Measurements from ENCODE around the gene ZNF740. TPM values are rescaled to one million over a fixed set of nuclear protein-coding genes. Genes with fewer than 3 reads are reported as not detected.
"Not testable (repeated sequence)": the region's sequence is repeated elsewhere in the genome, so short reads cannot be mapped to it uniquely, and the experiment has no call there.

ZNF740 gene
- total and polyA plus RNA-seq, 7 donors = 3.3 to 22.8 (median 15.7) TPM

DNA sequence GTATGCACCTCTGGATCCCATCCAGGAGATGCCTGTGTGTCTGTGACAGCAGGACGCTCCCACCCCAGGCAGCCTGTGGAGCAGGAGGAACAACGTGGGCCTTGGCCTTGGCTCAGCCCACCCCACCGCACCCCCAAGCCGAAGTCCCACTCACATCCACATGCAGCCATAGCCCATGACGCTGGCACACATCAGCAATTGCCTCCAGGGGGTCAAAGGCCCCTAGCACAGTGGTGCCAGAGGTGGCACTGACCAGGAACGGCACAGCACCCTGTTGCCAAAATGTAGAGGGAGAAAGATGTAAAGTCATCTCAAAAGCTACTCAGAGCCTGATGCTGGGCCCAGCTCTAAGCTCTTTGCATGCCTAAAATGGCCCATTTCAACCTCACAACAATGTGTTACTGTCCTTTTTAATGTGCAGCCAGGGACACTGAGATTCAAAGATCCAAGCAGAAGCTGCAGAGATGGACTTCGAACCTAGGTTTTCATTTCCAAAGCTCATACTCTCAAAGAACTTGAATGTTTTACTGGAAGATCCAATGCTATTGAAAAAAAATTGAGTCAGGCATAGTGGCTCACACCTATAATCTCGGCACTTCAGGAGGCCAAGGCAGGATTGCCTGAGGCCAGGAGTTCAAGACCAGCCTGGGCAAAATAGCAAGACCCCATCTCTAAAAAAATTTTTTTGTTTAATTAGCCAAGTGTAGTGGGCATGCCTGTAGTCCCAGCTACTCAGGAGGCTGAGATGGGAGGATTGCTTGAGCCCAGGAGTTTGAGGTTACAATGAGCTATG, 19.2 kb upstream of the ZNF740 start:
- Histone ChIP-seq H3K9me3 (no peaks in the 10 kb centered on the region), H3K36me3 (ENCODE audit: insufficient read depth in 1 of 2, low read depth in 1 of 2) (peaks cover 0 to 36% of the 10 kb centered on the region in 2 donors), H3K27ac (no peak overlapping the region), H3K27me3 (ENCODE audit: insufficient read depth in 3 of 3, low read length in 2 of 3) (no peaks in the 10 kb centered on the region), H3K4me3 (no peak overlapping the region), H3K4me1 (no peaks in the 10 kb centered on the region)
- intact Hi-C loops (cut with DNase I) = no loop called here
- ATAC-seq = no peak
- TF ChIP-seq, protein P1, sequence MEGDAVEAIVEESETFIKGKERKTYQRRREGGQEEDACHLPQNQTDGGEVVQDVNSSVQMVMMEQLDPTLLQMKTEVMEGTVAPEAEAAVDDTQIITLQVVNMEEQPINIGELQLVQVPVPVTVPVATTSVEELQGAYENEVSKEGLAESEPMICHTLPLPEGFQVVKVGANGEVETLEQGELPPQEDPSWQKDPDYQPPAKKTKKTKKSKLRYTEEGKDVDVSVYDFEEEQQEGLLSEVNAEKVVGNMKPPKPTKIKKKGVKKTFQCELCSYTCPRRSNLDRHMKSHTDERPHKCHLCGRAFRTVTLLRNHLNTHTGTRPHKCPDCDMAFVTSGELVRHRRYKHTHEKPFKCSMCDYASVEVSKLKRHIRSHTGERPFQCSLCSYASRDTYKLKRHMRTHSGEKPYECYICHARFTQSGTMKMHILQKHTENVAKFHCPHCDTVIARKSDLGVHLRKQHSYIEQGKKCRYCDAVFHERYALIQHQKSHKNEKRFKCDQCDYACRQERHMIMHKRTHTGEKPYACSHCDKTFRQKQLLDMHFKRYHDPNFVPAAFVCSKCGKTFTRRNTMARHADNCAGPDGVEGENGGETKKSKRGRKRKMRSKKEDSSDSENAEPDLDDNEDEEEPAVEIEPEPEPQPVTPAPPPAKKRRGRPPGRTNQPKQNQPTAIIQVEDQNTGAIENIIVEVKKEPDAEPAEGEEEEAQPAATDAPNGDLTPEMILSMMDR (IDR thresholded peaks at IDR 0.05) = no peak
- 89 to 93% (median 92%) methylated on average over 8 of the region's 8 CpGs for WGBS, 3 donors
- no peak for DNase-seq

DNA sequence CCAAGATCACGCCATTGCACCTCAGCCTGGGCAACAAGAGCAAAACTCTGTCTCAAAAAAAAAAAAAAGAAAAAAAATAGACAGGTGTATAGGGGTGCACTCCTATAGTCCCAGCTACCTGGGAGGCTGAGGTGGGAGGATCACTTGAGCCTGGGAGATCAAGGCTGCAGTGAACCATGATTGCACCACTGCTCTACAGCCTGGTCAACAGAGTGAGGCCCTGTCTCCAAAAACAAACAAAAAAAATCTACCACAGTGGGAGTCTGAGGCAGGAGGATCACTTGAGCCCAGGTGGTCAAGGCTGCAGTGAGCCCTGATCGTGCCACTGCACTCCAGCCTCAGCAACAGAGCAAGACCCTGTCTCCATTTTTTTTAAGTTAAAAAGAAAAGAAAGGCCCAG, 17.5 kb upstream of the ZNF740 start:
- H3K9me3 ChIP-seq; ATAC-seq; H3K27me3 ChIP-seq (ENCODE audit: insufficient read depth in 3 of 3, low read length in 2 of 3); H3K4me1 ChIP-seq; H3K27ac ChIP-seq; intact Hi-C loops (cut with DNase I); H3K4me3 ChIP-seq; DNase-seq: not testable (repeated sequence)
- peaks cover 3 to 43% of the 10 kb centered on the region in 2 donors for H3K36me3 ChIP-seq (ENCODE audit: insufficient read depth in 1 of 2, low read depth in 1 of 2)
- WGBS, 3 donors = 96 to 99% (median 98%) methylated on average over 2 of the region's 2 CpGs

DNA sequence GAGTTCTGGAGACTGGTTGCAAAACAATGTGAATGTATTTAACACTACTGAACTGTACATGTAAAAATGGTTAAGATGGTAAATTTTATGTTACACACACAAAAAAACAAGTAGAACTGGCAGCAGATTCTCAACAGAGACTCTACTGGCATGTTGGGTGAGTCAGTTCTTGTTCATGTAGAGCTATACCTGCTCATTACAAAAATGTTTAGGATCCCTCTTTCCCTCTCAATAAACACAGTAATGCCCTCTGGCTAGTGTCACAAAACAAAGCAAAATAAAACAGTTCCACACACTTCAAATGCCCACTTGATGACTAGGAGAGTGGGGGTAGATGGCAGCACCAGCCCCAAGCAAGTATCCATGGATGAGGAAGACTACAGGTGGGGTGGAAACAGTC, 13.7 kb upstream of the ZNF740 start:
- H3K4me3 ChIP-seq = no peak overlapping the region
- no peaks in the 10 kb centered on the region for H3K9me3 ChIP-seq
- peaks cover 3 to 70% of the 10 kb centered on the region in 2 donors for H3K36me3 ChIP-seq (ENCODE audit: insufficient read depth in 1 of 2, low read depth in 1 of 2)
- DNase-seq = no peak
- no peak for ATAC-seq
- intact Hi-C loops (cut with DNase I) = no loop called here
- H3K4me1 ChIP-seq = no peaks in the 10 kb centered on the region
- H3K27ac ChIP-seq = no peak overlapping the region
- TF ChIP-seq, protein P1 (IDR thresholded peaks at IDR 0.05) = no peak
- H3K27me3 ChIP-seq (ENCODE audit: insufficient read depth in 3 of 3, low read length in 2 of 3) = no peaks in the 10 kb centered on the region

DNA sequence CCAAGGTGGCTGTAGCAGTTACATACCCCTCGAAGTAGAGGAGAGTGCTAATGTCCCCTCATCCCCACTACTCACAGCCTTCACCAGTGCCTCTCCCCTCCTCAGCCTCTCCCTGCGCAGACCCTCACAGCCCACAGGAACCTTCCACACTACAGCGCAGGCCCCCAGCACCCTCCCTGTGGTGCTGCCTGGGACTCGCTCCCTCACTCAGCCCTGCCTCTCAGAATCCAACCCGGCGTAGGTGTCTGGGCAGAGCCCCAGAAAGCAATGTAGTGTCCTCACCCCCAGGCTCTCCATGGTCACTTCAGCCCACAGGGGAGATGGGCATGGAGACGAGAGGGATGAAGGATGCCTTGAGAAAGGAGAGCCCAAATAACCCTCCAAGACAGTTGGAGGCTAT, 10.9 kb upstream of the ZNF740 start:
- intact Hi-C loops (cut with DNase I) = no loop called here
- DNase-seq = no peak
- Histone ChIP-seq H3K36me3 (ENCODE audit: insufficient read depth in 1 of 2, low read depth in 1 of 2) (peaks cover 3 to 70% of the 10 kb centered on the region in 2 donors), H3K4me3 (no peak overlapping the region), H3K27me3 (ENCODE audit: insufficient read depth in 3 of 3, low read length in 2 of 3) (no peaks in the 10 kb centered on the region), H3K9me3 (no peaks in the 10 kb centered on the region), H3K27ac (no peak overlapping the region), H3K4me1 (no peaks in the 10 kb centered on the region)
- TF ChIP-seq, protein P1 (IDR thresholded peaks at IDR 0.05) = no peak
- 88 to 94% (median 94%) methylated on average over 7 of the region's 7 CpGs for WGBS, 3 donors
- no peak for ATAC-seq

DNA sequence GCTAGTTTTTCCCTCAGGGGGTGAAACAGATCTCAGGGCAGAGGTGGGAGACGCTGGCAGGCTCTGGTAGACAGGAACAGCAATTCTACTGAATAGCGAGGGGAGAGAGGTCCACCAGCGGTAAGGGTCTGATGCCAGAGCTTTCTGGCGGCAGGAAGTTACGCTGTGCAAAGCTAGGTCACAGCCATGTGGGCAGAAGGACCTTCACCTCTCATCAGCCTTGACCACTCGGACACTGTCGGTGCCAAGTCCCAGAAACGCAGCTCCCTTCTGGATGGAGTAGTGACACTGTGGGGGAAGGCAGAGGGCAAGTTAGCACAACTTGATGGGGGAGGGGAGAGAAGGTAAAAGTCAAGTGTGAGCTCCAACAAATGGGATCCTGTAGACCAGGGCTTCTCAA, 10.3 kb upstream of the ZNF740 start:
- no peaks in the 10 kb centered on the region for H3K9me3 ChIP-seq
- H3K4me3 ChIP-seq = no peak overlapping the region
- WGBS, 3 donors = 88 to 92% (median 91%) methylated on average over 8 of the region's 8 CpGs
- no peaks in the 10 kb centered on the region for H3K4me1 ChIP-seq
- no peaks in the 10 kb centered on the region for H3K27me3 ChIP-seq (ENCODE audit: insufficient read depth in 3 of 3, low read length in 2 of 3)
- TF ChIP-seq, protein P1 (IDR thresholded peaks at IDR 0.05) = no peak
- H3K36me3 ChIP-seq (ENCODE audit: insufficient read depth in 1 of 2, low read depth in 1 of 2) = peaks cover 3 to 70% of the 10 kb centered on the region in 2 donors
- ATAC-seq (no peak), DNase-seq (no peak)
- no peak overlapping the region for H3K27ac ChIP-seq
- intact Hi-C loops (cut with DNase I) = no loop called here
